HG03342 (cell line): Measurements from ENCODE around the gene MFSD6.

Source experiments
- ATAC-seq: cut with Tn5 transposase; IDR thresholded peaks from one replicate; pipeline ENCODE4 v1.9.1; 2021; ENCODE audit warnings: mild to moderate bottlenecking, moderate library complexity; ENCODE audit not compliant: unreplicated experiment

MFSD6 gene

DNA sequence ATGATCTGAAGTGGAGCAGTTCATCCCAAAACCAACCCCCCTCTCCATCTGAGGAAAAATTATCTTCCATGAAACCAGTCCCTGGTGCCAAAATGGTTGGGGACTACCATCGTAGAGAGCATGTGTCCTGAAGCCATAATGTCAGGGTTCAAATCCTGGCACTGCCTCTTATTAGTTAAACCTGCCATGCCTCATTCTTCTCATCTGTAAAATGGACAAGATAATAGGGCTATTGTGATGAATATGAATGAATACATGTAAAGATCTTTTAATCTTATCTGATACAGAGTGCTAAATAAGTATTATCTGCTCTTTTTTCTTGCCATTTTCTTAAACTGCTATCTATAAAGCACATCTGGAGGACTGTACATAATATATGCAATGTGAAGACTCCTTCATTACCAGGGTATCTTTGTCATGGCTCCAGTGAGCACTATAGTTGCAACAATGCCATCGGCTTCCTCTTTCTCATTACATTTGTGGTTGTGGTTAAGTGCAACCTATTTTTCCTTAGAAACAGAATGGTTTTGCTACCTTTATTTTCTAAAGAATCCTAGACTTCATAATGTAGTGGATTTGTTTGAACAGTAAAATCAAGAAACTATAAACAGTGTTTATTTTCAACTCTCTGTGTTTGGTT lies 27.0 kb downstream of the MFSD6 start:
- ATAC-seq = no peak

DNA sequence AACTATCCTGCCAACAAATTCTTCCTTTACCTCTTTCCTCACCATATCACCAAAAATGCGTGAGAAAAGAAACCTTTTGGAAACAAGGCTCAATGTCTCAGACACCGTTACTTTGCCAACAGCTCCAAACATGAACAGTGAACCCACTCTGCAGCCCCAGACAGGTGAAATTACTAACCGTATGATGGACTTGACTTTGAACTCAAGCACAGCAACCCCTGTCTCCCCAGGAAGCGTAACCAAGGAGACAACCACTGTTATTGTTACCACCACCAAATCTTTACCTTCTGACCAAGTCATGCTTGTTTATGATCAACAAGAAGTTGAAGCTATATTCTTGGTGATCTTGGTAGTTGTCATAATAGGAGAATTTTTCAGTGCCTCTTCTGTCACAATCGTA lies 28.4 kb downstream of the MFSD6 start:
- ATAC-seq = no peak

DNA sequence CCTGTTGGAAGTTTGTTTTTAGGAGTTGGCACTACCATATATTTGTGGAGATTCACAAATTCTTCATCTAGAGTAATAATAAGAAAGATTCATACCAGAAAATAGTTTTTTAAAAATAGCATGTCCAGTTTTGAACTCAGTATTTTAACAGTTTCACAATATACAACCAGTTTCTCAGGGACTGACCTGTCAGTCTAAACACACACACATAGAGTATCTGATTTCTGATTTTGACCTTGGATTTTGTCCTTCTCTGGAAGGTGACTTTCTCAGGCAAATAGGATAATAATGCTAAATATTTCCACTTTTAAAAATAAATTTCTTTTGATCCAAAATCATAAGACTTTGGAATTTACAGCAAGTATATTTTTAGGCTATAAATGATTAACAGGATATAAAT lies 32.0 kb downstream of the MFSD6 start:
- ATAC-seq = no peak

DNA sequence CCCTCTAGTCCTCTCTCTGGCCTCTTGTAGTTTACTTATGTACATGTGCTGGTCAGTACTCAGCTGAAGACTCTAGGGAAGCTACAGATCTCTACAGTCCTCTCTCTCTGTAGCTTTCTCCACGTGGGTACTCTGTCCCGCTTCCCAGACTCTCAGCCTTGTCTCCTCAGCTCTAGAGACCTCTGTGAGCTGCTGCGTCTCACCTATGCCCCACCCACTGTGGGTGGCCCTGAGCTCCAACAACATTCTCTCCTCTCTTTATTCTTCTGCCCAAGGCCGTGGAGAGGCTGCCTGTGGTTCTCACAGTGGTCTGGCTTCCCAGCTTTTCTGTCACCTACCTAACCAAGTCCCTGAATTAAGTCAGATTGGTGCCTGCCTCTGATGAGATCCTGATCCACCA lies 33.4 kb downstream of the MFSD6 start:
- no peak for ATAC-seq

DNA sequence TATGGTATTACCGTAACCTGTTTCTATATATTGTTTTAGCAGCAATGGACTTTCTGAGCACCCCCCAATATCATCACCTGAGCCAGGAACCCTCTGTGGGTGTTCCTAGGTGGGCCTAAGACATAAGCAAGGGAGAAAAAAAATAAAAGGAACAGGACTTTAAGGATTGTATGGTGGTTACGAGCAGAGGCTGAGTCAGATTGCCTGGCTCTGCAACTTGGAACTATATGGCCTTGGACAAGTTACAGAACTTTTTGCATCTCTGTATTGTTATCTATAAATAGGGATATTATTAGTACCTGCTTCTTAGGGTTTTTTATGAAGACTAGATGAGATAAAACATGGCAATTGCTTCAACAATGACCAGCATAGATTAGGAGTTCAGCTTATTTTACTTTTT lies 34.9 kb downstream of the MFSD6 start:
- no peak for ATAC-seq

DNA sequence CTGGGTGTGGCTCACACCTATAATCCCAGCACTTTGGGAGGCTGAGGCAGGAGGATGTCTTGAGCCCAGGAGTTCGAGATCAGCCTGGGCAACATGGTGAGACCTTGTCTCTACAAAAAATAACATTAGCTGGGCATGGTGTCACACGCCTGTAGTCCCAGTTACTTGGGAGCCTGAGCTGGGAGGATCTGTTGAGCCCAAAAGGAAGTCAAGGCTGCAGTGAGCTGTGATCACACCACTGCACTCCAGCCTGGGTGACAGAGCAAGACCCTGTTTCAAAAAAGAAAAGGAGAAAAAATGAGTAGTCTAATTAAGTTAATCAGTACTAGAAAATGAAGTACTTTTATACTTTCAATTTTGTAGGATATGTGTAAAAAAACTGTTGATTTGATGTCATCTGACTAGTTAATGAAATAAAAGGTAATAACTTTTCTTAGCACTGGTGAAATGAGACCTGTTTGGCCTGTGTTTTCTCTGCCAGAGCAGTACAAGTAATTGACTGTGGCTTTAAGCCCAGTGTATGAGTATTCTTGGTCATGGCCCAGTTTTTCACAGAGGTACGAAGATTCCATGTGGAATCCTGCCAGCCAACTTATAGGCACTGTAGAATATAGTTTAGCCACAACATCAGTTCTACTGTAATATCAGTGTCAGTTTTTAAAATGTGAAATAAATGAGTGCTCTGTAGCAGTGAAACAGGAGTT lies 35.8 kb downstream of the MFSD6 start:
- no peak for ATAC-seq

DNA sequence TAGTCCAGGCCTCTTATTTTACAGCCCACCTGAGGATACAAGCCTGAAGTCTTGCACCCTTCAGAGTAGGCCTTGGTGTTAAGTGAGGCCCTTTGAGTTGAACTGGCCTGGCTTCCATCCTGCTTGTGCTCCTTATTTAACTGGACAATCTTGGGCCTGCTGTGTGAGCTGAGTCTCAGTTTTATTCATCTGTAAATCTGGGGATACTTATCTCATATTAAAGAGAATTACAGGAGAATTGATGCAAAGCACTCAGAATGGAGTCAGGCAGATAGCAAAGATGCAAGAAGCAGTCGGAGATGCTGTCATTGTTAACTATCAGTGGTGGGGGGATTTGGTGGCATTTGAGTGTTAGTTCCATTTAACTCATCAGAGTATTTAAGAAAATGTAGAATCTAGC lies 36.8 kb downstream of the MFSD6 start:
- no peak for ATAC-seq

DNA sequence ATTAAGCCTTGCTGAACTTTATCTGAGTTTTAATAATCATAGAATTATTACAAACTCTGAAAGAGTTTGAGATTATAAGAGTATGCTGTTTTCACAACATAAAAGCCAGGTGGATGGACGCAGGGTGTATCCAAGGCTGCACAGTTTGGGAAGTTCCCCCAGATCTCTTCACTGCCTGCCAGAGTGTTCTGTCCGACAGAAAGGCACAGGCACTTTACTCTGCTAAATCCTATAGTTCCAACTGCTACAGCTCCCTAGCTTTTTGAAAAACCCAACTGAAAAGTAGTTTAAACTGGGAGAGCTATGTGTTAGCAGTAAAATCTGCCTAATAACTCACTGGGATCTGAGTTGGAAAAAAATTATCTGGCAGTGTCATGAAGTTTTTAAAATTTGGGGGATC lies 38.0 kb downstream of the MFSD6 start:
- no peak for ATAC-seq

DNA sequence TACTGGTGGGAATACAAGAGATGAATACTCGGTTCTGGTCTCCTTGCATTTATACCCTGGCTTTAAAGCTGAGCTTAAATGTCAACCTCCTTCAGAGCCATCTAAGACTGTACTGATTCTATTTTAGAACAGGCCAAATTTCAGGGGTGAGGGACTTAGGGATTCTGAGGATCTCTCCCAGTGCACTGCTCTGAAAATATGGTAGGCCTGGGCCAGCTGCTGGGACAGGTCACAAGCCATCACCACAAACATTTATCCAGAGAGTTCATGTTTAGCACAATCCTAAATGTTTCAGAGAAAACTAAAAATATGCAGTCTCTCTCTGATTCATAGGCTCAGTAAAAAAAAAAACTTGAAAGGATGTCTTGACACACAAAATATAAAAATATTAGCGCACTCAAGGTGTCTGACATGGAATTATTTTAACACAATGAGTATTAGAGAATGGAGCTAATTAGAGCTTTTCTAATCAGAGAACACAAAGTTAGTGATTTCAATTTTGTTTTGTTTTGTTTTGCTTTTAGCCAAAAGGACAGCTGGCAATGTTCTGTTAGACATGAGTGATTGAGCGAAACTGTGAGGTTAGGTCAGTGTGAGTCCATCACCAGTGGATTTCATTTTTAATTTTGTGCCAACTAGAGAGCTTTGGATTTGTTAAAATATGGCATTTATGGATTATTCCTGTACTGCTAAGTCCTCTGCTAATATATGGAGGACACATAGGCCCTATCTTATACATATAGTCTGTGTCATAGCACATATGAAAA lies 38.8 kb downstream of the MFSD6 start:
- no peak for ATAC-seq

DNA sequence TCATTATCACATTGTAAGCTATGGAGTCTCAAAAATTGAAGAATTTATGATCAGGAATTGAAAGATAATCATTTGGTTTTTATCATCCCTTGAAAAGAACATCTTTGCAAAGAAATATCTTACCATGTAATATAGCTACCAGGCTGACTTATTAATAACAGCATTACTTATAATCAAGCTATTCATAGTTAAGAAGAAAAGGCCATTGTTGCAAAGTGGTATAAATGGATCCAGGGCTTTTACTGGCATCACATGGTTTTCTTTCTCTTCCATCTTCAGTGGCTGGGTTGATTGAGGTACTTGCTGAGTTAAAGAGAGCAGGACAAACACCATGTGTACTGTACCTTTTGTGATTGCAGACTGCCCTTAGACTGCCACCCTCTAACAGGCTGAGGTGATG lies 39.6 kb downstream of the MFSD6 start:
- ATAC-seq = no peak

DNA sequence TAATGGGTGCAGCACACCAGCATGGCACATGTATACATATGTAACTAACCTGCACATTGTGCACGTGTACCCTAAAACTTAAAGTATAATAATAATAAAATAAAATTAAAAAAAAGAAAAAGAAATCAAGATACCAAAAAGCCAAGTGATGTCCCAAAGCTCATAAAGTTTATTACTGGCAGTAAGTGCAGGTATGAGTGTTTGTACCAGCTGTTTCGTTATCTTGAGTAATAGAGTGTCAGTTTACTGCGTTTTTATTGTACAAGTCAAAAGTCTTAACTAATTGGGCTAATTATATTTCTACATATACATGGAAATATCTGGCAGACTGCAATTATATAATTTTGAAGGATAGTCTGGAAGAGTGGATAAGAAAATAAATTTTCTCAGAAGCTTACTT lies 41.8 kb downstream of the MFSD6 start:
- ATAC-seq = no peak

DNA sequence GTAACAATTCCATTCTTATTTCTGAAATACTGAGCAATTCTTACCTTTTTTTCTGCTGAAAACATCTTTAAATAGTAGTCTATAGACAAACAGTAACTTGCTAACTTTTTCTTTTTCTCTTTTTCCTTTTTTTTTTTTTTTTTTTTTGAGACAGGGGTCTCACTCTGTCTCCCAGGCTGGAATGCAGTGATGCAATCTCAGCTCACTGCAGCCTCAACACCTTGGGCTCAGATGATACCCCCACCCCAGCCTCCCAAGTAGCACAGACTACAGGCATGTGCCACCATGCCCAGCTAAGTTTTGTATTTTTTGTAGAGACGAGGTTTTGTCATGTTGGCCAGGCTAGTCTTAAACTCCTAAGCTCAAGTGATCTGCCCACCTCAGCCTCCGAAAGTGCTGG lies 42.2 kb downstream of the MFSD6 start:
- no peak for ATAC-seq

DNA sequence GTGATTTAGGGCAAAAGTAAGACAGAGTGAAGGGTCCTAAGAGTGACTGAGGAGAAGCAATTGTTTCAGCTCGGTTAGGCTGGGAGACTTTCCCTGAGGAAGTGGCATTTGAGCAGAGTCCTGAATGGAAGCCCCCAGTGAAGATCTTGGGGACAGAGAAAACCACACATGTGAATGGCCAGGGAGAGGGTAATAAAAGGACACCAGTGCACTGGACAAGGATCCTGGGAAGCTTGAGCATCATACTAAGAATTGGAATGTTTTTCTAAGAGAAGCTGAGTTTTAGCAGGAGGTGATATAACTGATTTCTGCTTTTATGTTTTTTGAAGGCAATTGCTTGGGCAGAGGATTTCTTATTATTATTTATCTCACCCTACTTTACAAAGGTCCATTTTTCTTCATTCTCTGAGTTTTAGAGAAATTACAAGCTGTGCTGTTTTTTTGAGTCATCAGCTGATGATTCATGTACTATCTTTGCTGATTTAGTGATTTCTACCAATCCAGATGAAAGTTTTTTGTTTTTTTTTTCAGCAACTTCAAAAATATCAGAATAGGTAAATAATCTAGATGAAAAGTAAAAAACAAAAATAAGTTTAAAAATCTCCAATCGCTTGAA lies 43.5 kb downstream of the MFSD6 start:
- ATAC-seq = no peak

DNA sequence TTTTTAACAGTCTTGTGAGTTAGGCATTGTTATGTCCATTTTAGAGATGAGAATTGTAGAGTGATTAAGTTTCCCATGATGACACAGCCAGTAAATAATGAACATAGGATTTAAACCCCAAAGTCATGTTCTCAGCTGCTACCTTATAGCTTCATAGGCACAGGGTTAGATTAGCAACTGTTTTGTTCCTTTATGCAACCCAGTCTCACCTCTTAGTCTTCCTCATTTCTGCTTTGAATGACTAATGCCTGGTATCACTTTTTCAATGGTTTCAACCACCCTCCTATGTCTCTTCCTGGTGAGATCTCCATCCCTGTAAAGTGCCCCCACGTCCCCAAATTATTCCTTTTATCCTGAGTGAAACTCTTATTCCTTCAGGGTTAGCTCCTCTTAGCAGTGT lies 44.3 kb downstream of the MFSD6 start:
- ATAC-seq = no peak

DNA sequence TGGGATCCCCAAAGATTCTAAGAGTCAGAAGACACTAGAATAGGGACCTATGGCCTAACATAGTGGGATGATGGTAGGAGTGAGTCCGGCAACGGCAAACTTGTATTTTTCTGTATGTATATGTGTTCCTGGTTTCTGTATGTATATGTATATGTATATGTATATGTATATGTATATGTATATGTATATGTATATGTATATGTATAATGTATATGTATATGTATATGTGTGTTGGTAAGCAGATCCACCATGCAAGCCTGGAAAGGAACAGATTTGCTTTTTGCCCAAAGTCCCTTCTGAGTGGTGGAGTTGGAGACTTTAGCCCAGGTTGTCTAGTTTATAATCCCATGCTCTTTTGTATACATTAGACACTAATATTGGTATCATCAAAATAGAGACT lies 46.6 kb downstream of the MFSD6 start:
- ATAC-seq = no peak

DNA sequence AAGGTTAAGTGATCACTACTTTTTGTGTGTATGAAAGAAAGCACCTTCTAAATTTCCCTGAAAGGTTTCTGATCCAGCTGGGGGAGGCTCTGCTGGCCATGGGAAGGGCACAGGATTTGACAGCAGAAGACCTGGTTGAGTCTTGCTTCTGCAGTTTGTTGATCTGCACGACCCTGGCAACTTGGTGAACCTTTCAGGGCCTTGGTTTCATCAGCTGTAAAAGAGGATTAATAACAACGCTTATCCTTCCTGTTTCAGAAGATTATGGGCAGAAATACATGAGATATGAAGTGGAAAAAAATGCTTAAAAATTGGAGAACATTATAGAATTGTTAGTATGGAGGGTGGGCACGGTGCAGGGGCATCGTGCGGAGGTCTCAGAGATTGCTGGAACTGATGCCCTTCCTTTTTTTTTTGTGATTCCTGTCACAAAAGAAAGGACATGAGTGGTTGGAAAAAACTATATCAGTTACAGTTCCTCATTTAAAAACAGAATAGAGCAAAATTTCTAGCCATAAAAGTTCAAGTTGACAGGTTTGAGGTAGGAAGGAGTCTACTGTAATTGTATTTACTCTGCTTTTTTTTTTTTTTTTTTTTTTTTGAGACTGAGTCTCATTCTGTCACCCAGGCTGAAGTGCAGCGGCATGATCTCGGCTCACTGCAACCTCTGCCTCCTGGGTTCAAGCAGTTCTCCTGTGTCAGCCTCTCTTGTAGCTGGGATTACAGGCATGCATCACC lies 47.4 kb downstream of the MFSD6 start:
- ATAC-seq = no peak

DNA sequence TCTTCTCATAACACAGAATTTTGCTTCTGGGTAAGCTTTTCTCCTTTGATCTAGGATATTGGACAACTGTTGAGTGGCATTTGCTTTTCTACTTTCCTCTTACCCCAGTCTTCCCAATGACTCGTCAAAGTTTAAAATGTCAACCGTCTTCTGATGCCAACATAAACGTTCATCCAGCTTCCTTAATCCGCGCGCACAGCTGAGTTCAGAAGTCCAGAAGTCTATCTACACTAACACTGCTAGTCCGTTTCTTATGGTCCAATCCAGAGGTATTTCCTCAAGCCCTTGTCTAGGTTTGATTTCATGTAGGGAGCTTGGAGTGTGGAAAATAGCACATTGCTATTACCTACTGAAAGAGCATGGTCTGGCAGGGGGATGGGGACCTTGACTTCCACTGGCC lies 48.7 kb downstream of the MFSD6 start:
- no peak for ATAC-seq

DNA sequence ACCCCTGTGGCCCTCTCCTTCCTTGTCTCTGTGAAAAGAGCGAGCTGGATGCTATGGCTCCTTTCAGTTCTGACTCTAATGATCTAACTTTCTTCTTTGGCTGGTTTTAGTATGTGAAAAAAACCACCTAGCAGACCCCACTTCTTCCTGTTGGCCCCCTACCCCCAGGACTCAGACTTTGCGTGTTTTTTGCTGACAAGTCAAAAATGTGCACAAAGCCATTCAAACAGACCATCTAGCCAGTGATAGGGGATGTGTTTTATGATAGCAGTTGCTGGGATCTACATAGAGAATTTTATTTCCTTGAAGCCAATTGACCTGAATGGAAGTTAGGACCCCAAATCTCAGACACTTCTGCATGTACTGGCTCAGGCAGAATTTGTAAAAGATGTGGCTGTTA lies 49.1 kb downstream of the MFSD6 start:
- ATAC-seq = no peak

DNA sequence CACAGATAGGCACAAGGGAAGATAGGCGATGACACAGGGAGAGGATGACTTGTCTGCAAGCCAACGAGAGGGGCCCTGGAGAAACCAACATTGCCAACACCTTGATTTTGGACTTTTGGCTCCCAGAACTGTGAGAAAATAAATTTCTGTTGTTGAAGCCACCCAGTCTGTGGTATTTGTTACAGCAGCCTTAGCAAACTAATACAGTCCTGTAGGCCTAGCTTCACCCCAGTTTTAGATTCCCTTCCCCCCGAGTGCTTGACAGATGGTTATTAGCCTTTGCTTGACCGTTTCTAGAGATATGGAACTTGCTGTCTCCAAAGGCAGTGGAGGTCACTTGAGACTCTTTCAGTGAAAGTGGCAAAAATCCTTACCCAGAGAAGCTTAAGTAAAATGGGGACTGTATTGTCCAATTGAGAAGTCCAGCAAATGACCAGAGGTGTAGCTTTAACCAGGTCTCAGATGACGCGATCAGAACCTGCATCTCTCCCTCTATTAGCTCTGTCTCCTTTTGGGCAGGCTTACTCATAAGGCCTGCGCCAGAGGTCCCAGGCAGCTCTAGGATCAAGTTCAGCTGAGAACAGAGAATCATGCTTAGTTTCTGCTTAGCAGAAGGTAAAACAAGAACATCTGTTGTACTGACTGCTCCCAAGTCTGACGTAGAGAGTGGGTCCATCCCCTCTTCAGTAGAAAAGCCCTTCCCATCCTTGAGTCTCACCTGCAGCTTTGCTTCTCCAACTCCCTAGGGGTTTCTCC lies 50.4 kb downstream of the MFSD6 start:
- no peak for ATAC-seq

DNA sequence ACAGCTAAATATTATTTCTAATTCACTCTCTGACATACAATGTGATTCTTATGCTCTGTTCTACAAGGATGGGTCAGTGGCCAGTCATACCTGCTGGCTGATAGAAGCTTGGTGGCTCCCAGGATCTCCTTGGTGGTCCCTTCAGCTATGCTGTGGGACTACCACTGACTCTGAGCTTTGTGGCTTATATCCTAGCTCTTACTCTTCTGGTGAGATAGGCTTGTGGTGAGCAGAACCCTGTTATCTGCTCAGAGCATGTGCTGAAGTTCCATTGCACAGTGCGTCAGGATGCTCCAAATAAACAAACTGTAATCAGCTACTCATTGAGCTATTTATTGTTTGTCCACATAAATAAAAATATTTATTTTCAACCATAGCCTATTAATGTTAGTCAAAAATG lies 51.7 kb downstream of the MFSD6 start:
- ATAC-seq = no peak
